Esophagus muscularis mucosa (tissue), 3 donors: ENCODE measurements around the gene PRKAR1B.

ENCODE experiments used
- CTCF ChIP-seq, 3 experiments: fragments of 200-600 bp in 2 of 3; fragments of 450-650 bp in 1 of 3; sonication (generic) in 2 of 3; IDR thresholded peaks; one replicate each; pipeline ENCODE4 v1.5.1; 2017 to 2019; ENCODE audit warnings: antibody characterized with exemption in 3 of 3, mild to moderate bottlenecking in 2 of 3, moderate library complexity in 1 of 3
- POLR2A ChIP-seq: fragments of 450-650 bp; IDR thresholded peaks from one replicate; pipeline ENCODE4 v1.6.1; 2017; ENCODE audit warnings: antibody characterized with exemption, moderate library complexity, mild to moderate bottlenecking, low read depth

DNA sequence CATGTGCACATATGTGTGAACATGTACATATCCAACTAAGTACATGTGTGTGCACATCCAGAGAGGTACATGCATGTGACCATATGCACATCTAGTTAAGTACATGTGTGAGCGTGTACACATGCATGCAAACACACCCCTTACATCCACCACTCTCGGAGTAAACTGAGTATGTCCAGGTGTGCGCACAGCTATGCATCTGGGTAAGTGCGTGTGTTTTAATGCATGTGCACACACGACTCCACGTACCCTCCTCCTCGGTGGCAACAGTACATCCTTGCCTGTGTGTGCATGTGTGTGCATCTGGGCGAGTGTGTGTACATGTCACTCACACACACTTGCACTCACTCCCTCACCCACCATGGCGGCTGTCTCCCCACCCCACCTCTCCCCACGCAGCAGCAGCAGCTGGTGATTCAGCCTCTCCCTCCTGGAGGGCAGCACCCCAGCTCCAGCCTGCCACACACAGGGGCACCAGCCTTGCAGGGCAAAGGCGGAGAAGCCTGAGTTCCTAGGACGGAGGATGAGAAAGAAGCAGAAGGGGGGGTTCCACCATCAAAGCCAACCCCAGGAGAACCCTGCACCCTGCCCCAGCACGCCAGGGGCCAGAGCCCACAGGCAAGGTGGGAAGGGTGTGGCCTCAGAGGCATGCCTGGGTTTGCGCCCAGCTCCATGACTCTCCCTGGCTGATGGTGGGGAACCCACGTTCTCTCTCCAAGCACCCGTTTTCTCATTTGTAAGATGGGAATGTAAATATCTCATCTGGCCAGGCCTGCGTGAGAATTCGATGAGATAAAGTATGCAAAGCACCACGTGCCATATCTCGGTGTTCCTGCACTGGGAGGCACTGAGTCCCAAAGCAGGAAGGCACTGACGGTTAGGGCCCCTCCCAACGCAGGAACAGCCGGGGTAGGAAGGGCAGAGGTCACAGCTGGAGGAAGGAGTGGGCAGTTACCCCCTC lies 28.3 kb downstream of the PRKAR1B start:
- no peak for TF ChIP-seq POLR2A
- no peak for TF ChIP-seq CTCF (IDR thresholded peaks at IDR 0.05)
